Fibroblast of villous mesenchyme (primary cell): ENCODE measurements around the gene GRAMD1B. TPM values are rescaled to one million over a fixed set of nuclear protein-coding genes. Genes with fewer than 3 reads are reported as not detected.
"Not testable (repeated sequence)": the region's sequence is repeated elsewhere in the genome, so short reads cannot be mapped to it uniquely, and the experiment has no call there.

Experiments
- DNase-seq: peaks from one replicate; pipeline ENCODE4 v3.0.0-alpha.2; 2010; ENCODE audit warnings: low read depth
- H3K4me3 ChIP-seq: 2 replicates; pipeline ENCODE4 v1.5.1; 2011; ENCODE audit warnings: low read depth, mild to moderate bottlenecking, low read length
- total RNA-seq: library from RNA; depleted of rRNA; stranded (reverse); fragments of >200 nt; gene quantifications from 2 replicates; pipeline ENCODE4 v1.2.3, GENCODE V29; 2012
- TF ChIP-seq, protein P1 (sequence below): IDR thresholded peaks from 2 replicates; pipeline ENCODE4 v1.5.1; 2012; ENCODE audit warnings: low read depth, mild to moderate bottlenecking, low read length; ENCODE audit not compliant: insufficient read depth

The GRAMD1B gene
- total RNA-seq, 1 donor, result 6.0 TPM

- H3K4me3 ChIP-seq, result no peak overlapping the region
- DNase-seq, result no peak
- TF ChIP-seq, protein P1, sequence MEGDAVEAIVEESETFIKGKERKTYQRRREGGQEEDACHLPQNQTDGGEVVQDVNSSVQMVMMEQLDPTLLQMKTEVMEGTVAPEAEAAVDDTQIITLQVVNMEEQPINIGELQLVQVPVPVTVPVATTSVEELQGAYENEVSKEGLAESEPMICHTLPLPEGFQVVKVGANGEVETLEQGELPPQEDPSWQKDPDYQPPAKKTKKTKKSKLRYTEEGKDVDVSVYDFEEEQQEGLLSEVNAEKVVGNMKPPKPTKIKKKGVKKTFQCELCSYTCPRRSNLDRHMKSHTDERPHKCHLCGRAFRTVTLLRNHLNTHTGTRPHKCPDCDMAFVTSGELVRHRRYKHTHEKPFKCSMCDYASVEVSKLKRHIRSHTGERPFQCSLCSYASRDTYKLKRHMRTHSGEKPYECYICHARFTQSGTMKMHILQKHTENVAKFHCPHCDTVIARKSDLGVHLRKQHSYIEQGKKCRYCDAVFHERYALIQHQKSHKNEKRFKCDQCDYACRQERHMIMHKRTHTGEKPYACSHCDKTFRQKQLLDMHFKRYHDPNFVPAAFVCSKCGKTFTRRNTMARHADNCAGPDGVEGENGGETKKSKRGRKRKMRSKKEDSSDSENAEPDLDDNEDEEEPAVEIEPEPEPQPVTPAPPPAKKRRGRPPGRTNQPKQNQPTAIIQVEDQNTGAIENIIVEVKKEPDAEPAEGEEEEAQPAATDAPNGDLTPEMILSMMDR, result no peak
These were observed 75.7 kb downstream of the GRAMD1B start for GRCh38 chr11:123505546-123506299.

DNA sequence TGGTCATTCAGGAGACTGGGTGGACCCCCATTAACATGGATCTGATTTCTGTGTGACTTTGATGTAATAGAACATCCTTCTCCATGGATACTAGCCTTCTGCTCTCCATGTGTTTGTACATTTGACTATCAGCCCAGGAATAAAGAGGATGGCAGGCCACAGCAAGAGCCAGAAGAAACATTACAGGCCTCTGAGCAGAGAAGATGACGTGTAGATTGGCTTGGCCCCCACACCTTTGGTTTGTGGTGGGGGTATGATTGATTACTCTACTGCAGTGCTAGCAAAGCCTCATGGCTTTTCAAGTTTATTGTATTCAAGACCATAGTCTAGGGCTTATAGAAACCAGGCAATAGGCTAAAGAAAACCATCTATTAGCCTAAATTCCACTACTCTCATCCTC lies 77.0 kb downstream of the GRAMD1B start:
- DNase-seq, result no peak
- TF ChIP-seq, protein P1, result no peak
- no peak overlapping the region for H3K4me3 ChIP-seq

GRCh38 chr11:123509737-123510578 lies 79.9 kb downstream of the GRAMD1B start:
- no peak overlapping the region for H3K4me3 ChIP-seq

GRCh38 chr11:123510579-123510905 lies 80.5 kb downstream of the GRAMD1B start:
- TF ChIP-seq, protein P1, result no peak

More at GRCh38 chr11:123509737-123510578, 79.9 kb downstream of the GRAMD1B start:
- peak; percentile 15 for DNase-seq
- TF ChIP-seq, protein P1, result no peak

GRCh38 chr11:123511037-123511870 lies 81.2 kb downstream of the GRAMD1B start:
- no peak overlapping the region for H3K4me3 ChIP-seq
- TF ChIP-seq, protein P1, result peak; percentile 82
- DNase-seq, result peak; percentile 82

More at GRCh38 chr11:123510579-123510905, 80.5 kb downstream of the GRAMD1B start:
- no peak overlapping the region for H3K4me3 ChIP-seq
- DNase-seq, result no peak

GRCh38 chr11:123513309-123513708 lies 83.2 kb downstream of the GRAMD1B start:
- not testable (repeated sequence) for DNase-seq, H3K4me3 ChIP-seq
